ENCODE data around the gene OR2K2. TPM values are rescaled to one million over a fixed set of nuclear protein-coding genes. Genes with fewer than 3 reads are reported as not detected.

OR2K2 gene
- not detected for polyA plus RNA-seq (2012; ENCODE audit: insufficient read length, low read depth)

GRCh38 chr9:111330124-111330523, at the start of gene OR2K2:
Gene OR2K2, minus strand, starts transcription at chr9:111330224. Its CDS starts 1,791 bp downstream, at chr9:111328433.
- TF ChIP-seq SIN3A (IDR thresholded peaks at IDR 0.05; ENCODE audit: borderline replicate concordance, insufficient read depth, low read length) = no peak

- TF ChIP-seq TAF1 (IDR thresholded peaks at IDR 0.05; ENCODE audit: borderline replicate concordance, insufficient read depth, low read length) (no peak), FOXP2 (optimal IDR thresholded peaks at IDR 0.05; ENCODE audit: borderline replicate concordance, extremely low read depth, extremely low read length, insufficient read depth) (no peak), REST (IDR thresholded peaks at IDR 0.05; ENCODE audit: insufficient read depth in 1 of 2, low read depth in 2 of 2, low read length in 2 of 2) (no peak), SIN3A (IDR thresholded peaks at IDR 0.05; ENCODE audit: borderline replicate concordance, insufficient read depth, low read length) (no peak), POLR2AphosphoS5 (IDR thresholded peaks at IDR 0.05; ENCODE audit: low read depth, low read length) (no peak)
Observed at GRCh38 chr9:111375817-111376564, 46.0 kb upstream of the OR2K2 start.

- no peak for TF ChIP-seq REST (IDR thresholded peaks at IDR 0.05; ENCODE audit: insufficient read depth in 1 of 2, low read depth in 2 of 2, low read length in 2 of 2)
- TF ChIP-seq POLR2AphosphoS5 (IDR thresholded peaks at IDR 0.05; ENCODE audit: low read depth, low read length) = no peak
- TF ChIP-seq SIN3A (IDR thresholded peaks at IDR 0.05; ENCODE audit: borderline replicate concordance, insufficient read depth, low read length) = no peak
- TF ChIP-seq FOXP2 (optimal IDR thresholded peaks at IDR 0.05; ENCODE audit: borderline replicate concordance, extremely low read depth, extremely low read length, insufficient read depth) = no peak
- TF ChIP-seq TAF1 (IDR thresholded peaks at IDR 0.05; ENCODE audit: borderline replicate concordance, insufficient read depth, low read length) = no peak
Observed at GRCh38 chr9:111375062-111375461, 45.0 kb upstream of the OR2K2 start.

- TF ChIP-seq REST (IDR thresholded peaks at IDR 0.05; ENCODE audit: insufficient read depth in 1 of 2, low read depth in 2 of 2, low read length in 2 of 2) = no peak
- no peak for TF ChIP-seq FOXP2 (optimal IDR thresholded peaks at IDR 0.05; ENCODE audit: borderline replicate concordance, extremely low read depth, extremely low read length, insufficient read depth)
- no peak for TF ChIP-seq TAF1 (IDR thresholded peaks at IDR 0.05; ENCODE audit: borderline replicate concordance, insufficient read depth, low read length)
- no peak for TF ChIP-seq SIN3A (IDR thresholded peaks at IDR 0.05; ENCODE audit: borderline replicate concordance, insufficient read depth, low read length)
- TF ChIP-seq POLR2AphosphoS5 (IDR thresholded peaks at IDR 0.05; ENCODE audit: low read depth, low read length) = no peak
Observed at GRCh38 chr9:111372297-111372696, 42.3 kb upstream of the OR2K2 start.

- no peak for TF ChIP-seq POLR2AphosphoS5 (IDR thresholded peaks at IDR 0.05; ENCODE audit: low read depth, low read length)
Observed at GRCh38 chr9:111366978-111367377, 37.0 kb upstream of the OR2K2 start.

- TF ChIP-seq SIN3A (IDR thresholded peaks at IDR 0.05; ENCODE audit: borderline replicate concordance, insufficient read depth, low read length) = no peak
- TF ChIP-seq FOXP2 (optimal IDR thresholded peaks at IDR 0.05; ENCODE audit: borderline replicate concordance, extremely low read depth, extremely low read length, insufficient read depth) = no peak
- TF ChIP-seq POLR2AphosphoS5 (IDR thresholded peaks at IDR 0.05; ENCODE audit: low read depth, low read length) = no peak
- TF ChIP-seq REST (IDR thresholded peaks at IDR 0.05; ENCODE audit: insufficient read depth in 1 of 2, low read depth in 2 of 2, low read length in 2 of 2) = no peak
- no peak for TF ChIP-seq TAF1 (IDR thresholded peaks at IDR 0.05; ENCODE audit: borderline replicate concordance, insufficient read depth, low read length)
Observed at GRCh38 chr9:111362526-111362925, 32.5 kb upstream of the OR2K2 start.
